ENCODE measurements around the gene CBX6.

DNA sequence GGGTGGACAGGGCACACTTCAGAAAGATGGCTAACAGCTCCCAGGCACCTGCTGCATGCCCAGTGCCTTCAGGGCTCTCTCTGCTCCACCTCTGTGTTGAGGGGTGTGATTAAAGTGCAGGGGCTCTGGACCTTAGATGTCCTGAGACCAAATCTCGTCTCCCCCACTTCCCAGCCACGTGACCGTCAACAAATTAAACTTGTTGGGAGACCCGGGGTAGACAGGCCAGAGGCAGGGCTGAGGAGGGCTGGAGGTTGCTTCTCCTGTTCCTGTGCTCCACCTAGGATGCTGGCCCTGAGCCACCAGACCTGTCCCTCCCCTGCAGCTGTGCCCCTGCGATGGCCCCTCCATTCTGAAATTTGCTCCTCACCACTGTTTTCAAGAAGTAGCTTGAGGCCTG is 45.2 kb downstream of the CBX6 start:
- TF ChIP-seq, protein P1, sequence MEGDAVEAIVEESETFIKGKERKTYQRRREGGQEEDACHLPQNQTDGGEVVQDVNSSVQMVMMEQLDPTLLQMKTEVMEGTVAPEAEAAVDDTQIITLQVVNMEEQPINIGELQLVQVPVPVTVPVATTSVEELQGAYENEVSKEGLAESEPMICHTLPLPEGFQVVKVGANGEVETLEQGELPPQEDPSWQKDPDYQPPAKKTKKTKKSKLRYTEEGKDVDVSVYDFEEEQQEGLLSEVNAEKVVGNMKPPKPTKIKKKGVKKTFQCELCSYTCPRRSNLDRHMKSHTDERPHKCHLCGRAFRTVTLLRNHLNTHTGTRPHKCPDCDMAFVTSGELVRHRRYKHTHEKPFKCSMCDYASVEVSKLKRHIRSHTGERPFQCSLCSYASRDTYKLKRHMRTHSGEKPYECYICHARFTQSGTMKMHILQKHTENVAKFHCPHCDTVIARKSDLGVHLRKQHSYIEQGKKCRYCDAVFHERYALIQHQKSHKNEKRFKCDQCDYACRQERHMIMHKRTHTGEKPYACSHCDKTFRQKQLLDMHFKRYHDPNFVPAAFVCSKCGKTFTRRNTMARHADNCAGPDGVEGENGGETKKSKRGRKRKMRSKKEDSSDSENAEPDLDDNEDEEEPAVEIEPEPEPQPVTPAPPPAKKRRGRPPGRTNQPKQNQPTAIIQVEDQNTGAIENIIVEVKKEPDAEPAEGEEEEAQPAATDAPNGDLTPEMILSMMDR (IDR thresholded peaks at IDR 0.05 in 2 of 3, conservative IDR thresholded peaks at IDR 0.05 in 1 of 3; ENCODE audit: insufficient read depth in 2 of 3, low read depth in 1 of 3, low read length in 3 of 3), result no peak
- TF ChIP-seq ZNF384 (IDR thresholded peaks at IDR 0.05; ENCODE audit: low read depth, low read length) (no peak), RBM39 (optimal IDR thresholded peaks at IDR 0.05; ENCODE audit: low read depth, low read length) (no peak)

Measured in K562 (cell line).